HepG2 (cell line): ENCODE data around the gene SEMA4B. TPM values are rescaled to one million over a fixed set of nuclear protein-coding genes. Genes with fewer than 3 reads are reported as not detected.
A peak's percentile ranks its signal among the peaks of the same experiment; 100 is the strongest.

Experiments
- FOXP4 ChIP-seq: sonication (generic); formaldehyde crosslinking; IDR thresholded peaks from 2 replicates; pipeline ENCODE4 v1.4.0; 2020; ENCODE audit warnings: missing genetic modification reagents
- HOXA7 ChIP-seq: sonication (generic); formaldehyde crosslinking; IDR thresholded peaks from 2 replicates; pipeline ENCODE4 v1.8.1; 2022; ENCODE audit warnings: mild to moderate bottlenecking, missing genetic modification reagents, moderate library complexity
- PRDM15 ChIP-seq: sonication (generic); formaldehyde crosslinking; IDR thresholded peaks from 2 replicates; pipeline ENCODE4 v1.4.0; 2020; ENCODE audit warnings: missing genetic modification reagents
- SUZ12 ChIP-seq: fragments of 150-350 bp; IDR thresholded peaks from 2 replicates; pipeline ENCODE4 v1.6.1; 2014; ENCODE audit warnings: low read depth, low read length
- TARDBP ChIP-seq: sonication (generic); formaldehyde crosslinking; IDR thresholded peaks from 2 replicates; pipeline ENCODE4 v1.8.0; 2022; ENCODE audit warnings: mild to moderate bottlenecking, missing genetic modification reagents
- U2AF2 ChIP-seq: fragments of 200-400 bp; formaldehyde crosslinking; IDR thresholded peaks from 2 replicates; pipeline ENCODE4 v1.6.1; 2017; ENCODE audit warnings: low read depth, mild to moderate bottlenecking, low read length
- ZBTB14 ChIP-seq: sonication (generic); formaldehyde crosslinking; IDR thresholded peaks from 2 replicates; pipeline ENCODE4 v1.4.0; 2020; ENCODE audit warnings: missing genetic modification reagents
- ZNF329 ChIP-seq: sonication (generic); formaldehyde crosslinking; IDR thresholded peaks from 2 replicates; pipeline ENCODE4 v1.9.0; 2021; ENCODE audit warnings: low read depth, mild to moderate bottlenecking, missing genetic modification reagents
- ZNF34 ChIP-seq: sonication (generic); formaldehyde crosslinking; IDR thresholded peaks from 2 replicates; pipeline ENCODE4 v1.4.0; 2020; ENCODE audit warnings: mild to moderate bottlenecking, missing genetic modification reagents, borderline replicate concordance
- polyA plus RNA-seq, 8 experiments: library from polyadenylated mRNA; depleted of rRNA in 3 of 8; stranded (reverse) in 7 of 8; unstranded in 1 of 8; fragments of >200 nt; fragmentation: Illumina TruSeq in 4 of 8; extraction: Trizol in 4 of 8; gene quantifications; 2 replicates each; pipeline versions ENCODE4 v1.2.1 to v1.2.3, GENCODE V29; 2011 to 2016; ENCODE audit warnings: low read depth in 4 of 8, missing spikeins in 1 of 8, mixed read lengths in 1 of 8; ENCODE audit not compliant: insufficient read depth in 1 of 8
- total RNA-seq, 5 experiments: library from RNA; depleted of rRNA; stranded (reverse); fragments of >200 nt; fragmentation: Illumina TruSeq; extraction: Trizol; gene quantifications; 2 replicates each; pipeline ENCODE4 v1.2.3, GENCODE V29; 2016; ENCODE audit warnings: low read depth in 1 of 5
- TF ChIP-seq, protein P1 (sequence below): sonication (generic); formaldehyde crosslinking; IDR thresholded peaks from 2 replicates; pipeline ENCODE4 v1.4.0; 2020; ENCODE audit warnings: missing genetic modification reagents
- TF ChIP-seq, protein P2 (sequence below): sonication (generic); formaldehyde crosslinking; conservative IDR thresholded peaks from 2 replicates; pipeline ENCODE4 v1.4.0; 2020; ENCODE audit warnings: missing genetic modification reagents

The SEMA4B gene
- total and polyA plus RNA-seq, 2 of the 13 experiments (the other 11 are each of a cell fraction or from before 2014, with no cell fraction given) = 2.1 to 17.0 TPM

- TF ChIP-seq, protein P1, sequence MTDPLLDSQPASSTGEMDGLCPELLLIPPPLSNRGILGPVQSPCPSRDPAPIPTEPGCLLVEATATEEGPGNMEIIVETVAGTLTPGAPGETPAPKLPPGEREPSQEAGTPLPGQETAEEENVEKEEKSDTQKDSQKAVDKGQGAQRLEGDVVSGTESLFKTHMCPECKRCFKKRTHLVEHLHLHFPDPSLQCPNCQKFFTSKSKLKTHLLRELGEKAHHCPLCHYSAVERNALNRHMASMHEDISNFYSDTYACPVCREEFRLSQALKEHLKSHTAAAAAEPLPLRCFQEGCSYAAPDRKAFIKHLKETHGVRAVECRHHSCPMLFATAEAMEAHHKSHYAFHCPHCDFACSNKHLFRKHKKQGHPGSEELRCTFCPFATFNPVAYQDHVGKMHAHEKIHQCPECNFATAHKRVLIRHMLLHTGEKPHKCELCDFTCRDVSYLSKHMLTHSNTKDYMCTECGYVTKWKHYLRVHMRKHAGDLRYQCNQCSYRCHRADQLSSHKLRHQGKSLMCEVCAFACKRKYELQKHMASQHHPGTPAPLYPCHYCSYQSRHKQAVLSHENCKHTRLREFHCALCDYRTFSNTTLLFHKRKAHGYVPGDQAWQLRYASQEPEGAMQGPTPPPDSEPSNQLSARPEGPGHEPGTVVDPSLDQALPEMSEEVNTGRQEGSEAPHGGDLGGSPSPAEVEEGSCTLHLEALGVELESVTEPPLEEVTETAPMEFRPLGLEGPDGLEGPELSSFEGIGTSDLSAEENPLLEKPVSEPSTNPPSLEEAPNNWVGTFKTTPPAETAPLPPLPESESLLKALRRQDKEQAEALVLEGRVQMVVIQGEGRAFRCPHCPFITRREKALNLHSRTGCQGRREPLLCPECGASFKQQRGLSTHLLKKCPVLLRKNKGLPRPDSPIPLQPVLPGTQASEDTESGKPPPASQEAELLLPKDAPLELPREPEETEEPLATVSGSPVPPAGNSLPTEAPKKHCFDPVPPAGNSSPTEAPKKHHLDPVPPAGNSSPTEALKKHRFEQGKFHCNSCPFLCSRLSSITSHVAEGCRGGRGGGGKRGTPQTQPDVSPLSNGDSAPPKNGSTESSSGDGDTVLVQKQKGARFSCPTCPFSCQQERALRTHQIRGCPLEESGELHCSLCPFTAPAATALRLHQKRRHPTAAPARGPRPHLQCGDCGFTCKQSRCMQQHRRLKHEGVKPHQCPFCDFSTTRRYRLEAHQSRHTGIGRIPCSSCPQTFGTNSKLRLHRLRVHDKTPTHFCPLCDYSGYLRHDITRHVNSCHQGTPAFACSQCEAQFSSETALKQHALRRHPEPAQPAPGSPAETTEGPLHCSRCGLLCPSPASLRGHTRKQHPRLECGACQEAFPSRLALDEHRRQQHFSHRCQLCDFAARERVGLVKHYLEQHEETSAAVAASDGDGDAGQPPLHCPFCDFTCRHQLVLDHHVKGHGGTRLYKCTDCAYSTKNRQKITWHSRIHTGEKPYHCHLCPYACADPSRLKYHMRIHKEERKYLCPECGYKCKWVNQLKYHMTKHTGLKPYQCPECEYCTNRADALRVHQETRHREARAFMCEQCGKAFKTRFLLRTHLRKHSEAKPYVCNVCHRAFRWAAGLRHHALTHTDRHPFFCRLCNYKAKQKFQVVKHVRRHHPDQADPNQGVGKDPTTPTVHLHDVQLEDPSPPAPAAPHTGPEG (CRISPR knock-in tag) = 0 out of 2 replicates have a peak, but pooled peaks have one; percentile 57
- TF ChIP-seq TARDBP = peak; percentile 18; the same call in 1 of the 2 replicates
- TF ChIP-seq ZNF329 (CRISPR knock-in tag) = 0 out of 2 replicates have a peak, but pooled peaks have one; percentile 53
- no peak for TF ChIP-seq HOXA7 (CRISPR knock-in tag)
- TF ChIP-seq, protein P2, sequence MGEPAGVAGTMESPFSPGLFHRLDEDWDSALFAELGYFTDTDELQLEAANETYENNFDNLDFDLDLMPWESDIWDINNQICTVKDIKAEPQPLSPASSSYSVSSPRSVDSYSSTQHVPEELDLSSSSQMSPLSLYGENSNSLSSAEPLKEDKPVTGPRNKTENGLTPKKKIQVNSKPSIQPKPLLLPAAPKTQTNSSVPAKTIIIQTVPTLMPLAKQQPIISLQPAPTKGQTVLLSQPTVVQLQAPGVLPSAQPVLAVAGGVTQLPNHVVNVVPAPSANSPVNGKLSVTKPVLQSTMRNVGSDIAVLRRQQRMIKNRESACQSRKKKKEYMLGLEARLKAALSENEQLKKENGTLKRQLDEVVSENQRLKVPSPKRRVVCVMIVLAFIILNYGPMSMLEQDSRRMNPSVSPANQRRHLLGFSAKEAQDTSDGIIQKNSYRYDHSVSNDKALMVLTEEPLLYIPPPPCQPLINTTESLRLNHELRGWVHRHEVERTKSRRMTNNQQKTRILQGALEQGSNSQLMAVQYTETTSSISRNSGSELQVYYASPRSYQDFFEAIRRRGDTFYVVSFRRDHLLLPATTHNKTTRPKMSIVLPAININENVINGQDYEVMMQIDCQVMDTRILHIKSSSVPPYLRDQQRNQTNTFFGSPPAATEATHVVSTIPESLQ (CRISPR knock-in tag) = no peak
- TF ChIP-seq ZBTB14 (CRISPR knock-in tag) = no peak
- peak; percentile 44; the same call in 1 of the 2 replicates for TF ChIP-seq PRDM15
- peak; percentile 92 for TF ChIP-seq U2AF2
- TF ChIP-seq ZNF34 = 0 out of 2 replicates have a peak, but pooled peaks have one; percentile 47
- no peak for TF ChIP-seq SUZ12
- peak; percentile 69 for TF ChIP-seq FOXP4
Measured at GRCh38 chr15:90184786-90185704, 16.1 kb upstream of the SEMA4B start (continued).
